Smooth muscle cell of bladder (primary cell): Measurements from ENCODE around the gene C6orf141. TPM values are rescaled to one million over a fixed set of nuclear protein-coding genes. Genes with fewer than 3 reads are reported as not detected.

ENCODE experiments used
- total RNA-seq: library from RNA; depleted of rRNA; stranded (reverse); fragments of >200 nt; gene quantifications from 2 replicates; pipeline ENCODE4 v1.2.3, GENCODE V29; 2014

C6orf141 gene
- 2.6 and 3.0 TPM in 2 replicates for total RNA-seq

GRCh38 chr6:49550492-49551077, at the start of gene C6orf141:
C6orf141 (plus strand) TSS chr6:49550668; CDS start chr6:49550793, 125 bp downstream.

Other genes with a start within 250 kb of the C6orf141 start
- gene MMUT, start 87.4 kb upstream of the C6orf141 start, total RNA-seq: 16.1 and 17.9 TPM in 2 replicates
- 2.9 and 4.0 TPM in 2 replicates for gene CENPQ, start 87.3 kb upstream of the C6orf141 start, total RNA-seq
- not detected in 2 replicates for gene GLYATL3, start 50.7 kb upstream of the C6orf141 start, total RNA-seq
- not detected in 2 replicates for gene RHAG, start 86.2 kb downstream of the C6orf141 start, total RNA-seq
- not detected in 2 replicates for gene CRISP2, start 162.9 kb downstream of the C6orf141 start, total RNA-seq
- not detected in 2 replicates for gene CRISP3, start 193.7 kb downstream of the C6orf141 start, total RNA-seq
- not detected in 2 replicates for gene PGK2, start 236.6 kb downstream of the C6orf141 start, total RNA-seq